Measurements from ENCODE around the gene THSD7B. TPM values are rescaled to one million over a fixed set of nuclear protein-coding genes. Genes with fewer than 3 reads are reported as not detected.

THSD7B gene
- total RNA-seq, 1 donor from 2014 or later, result not detected

GRCh38 chr2:137670111-137670510 lies 904.8 kb downstream of the THSD7B start:
- H3K27ac Mint-ChIP-seq (ENCODE audit: unreplicated experiment), result no peak overlapping the region
- TF ChIP-seq CTCF (IDR thresholded peaks at IDR 0.05), result no peak
- H3K9me3 Mint-ChIP-seq (ENCODE audit: unreplicated experiment), result no peaks in the 10 kb centered on the region
- no peaks in the 10 kb centered on the region for H3K36me3 Mint-ChIP-seq (ENCODE audit: unreplicated experiment)
- no peaks in the 10 kb centered on the region for H3K4me1 Mint-ChIP-seq (ENCODE audit: unreplicated experiment)
- no peak overlapping the region for H3K4me3 Mint-ChIP-seq (ENCODE audit: unreplicated experiment)
- H3K27me3 Mint-ChIP-seq (ENCODE audit: unreplicated experiment), result no peaks in the 10 kb centered on the region
- no peak for DNase-seq (ENCODE audit: extremely low spot score, unreplicated experiment)

- Mint-ChIP-seq H3K4me3 (ENCODE audit: unreplicated experiment) (no peak overlapping the region), H3K4me1 (ENCODE audit: unreplicated experiment) (no peaks in the 10 kb centered on the region), H3K9me3 (ENCODE audit: unreplicated experiment) (no peaks in the 10 kb centered on the region), H3K27ac (ENCODE audit: unreplicated experiment) (no peak overlapping the region), H3K36me3 (ENCODE audit: unreplicated experiment) (no peaks in the 10 kb centered on the region), H3K27me3 (ENCODE audit: unreplicated experiment) (no peaks in the 10 kb centered on the region)
- TF ChIP-seq CTCF (IDR thresholded peaks at IDR 0.05), result no peak
- no peak for DNase-seq (ENCODE audit: extremely low spot score, unreplicated experiment)
Measured at GRCh38 chr2:137672989-137673552, 907.7 kb downstream of the THSD7B start.

GRCh38 chr2:137674991-137675390 lies 909.6 kb downstream of the THSD7B start:
- Mint-ChIP-seq H3K27me3 (ENCODE audit: unreplicated experiment) (no peaks in the 10 kb centered on the region), H3K9me3 (ENCODE audit: unreplicated experiment) (no peaks in the 10 kb centered on the region), H3K4me3 (ENCODE audit: unreplicated experiment) (no peak overlapping the region), H3K4me1 (ENCODE audit: unreplicated experiment) (no peaks in the 10 kb centered on the region), H3K27ac (ENCODE audit: unreplicated experiment) (no peak overlapping the region), H3K36me3 (ENCODE audit: unreplicated experiment) (no peaks in the 10 kb centered on the region)
- no peak for TF ChIP-seq CTCF (IDR thresholded peaks at IDR 0.05)
- DNase-seq (ENCODE audit: extremely low spot score, unreplicated experiment), result no peak

GRCh38 chr2:137675584-137676327 lies 910.4 kb downstream of the THSD7B start:
- TF ChIP-seq CTCF (IDR thresholded peaks at IDR 0.05), result no peak
- Mint-ChIP-seq H3K36me3 (ENCODE audit: unreplicated experiment) (no peaks in the 10 kb centered on the region), H3K27ac (ENCODE audit: unreplicated experiment) (no peak overlapping the region), H3K4me3 (ENCODE audit: unreplicated experiment) (no peak overlapping the region), H3K4me1 (ENCODE audit: unreplicated experiment) (no peaks in the 10 kb centered on the region), H3K27me3 (ENCODE audit: unreplicated experiment) (no peaks in the 10 kb centered on the region), H3K9me3 (ENCODE audit: unreplicated experiment) (no peaks in the 10 kb centered on the region)
- DNase-seq (ENCODE audit: extremely low spot score, unreplicated experiment), result no peak

GRCh38 chr2:137676346-137676745 lies 911.0 kb downstream of the THSD7B start:
- Mint-ChIP-seq H3K36me3 (ENCODE audit: unreplicated experiment) (no peaks in the 10 kb centered on the region), H3K9me3 (ENCODE audit: unreplicated experiment) (no peaks in the 10 kb centered on the region), H3K27ac (ENCODE audit: unreplicated experiment) (no peak overlapping the region), H3K27me3 (ENCODE audit: unreplicated experiment) (no peaks in the 10 kb centered on the region), H3K4me3 (ENCODE audit: unreplicated experiment) (no peak overlapping the region), H3K4me1 (ENCODE audit: unreplicated experiment) (no peaks in the 10 kb centered on the region)
- DNase-seq (ENCODE audit: extremely low spot score, unreplicated experiment), result no peak
- no peak for TF ChIP-seq CTCF (IDR thresholded peaks at IDR 0.05)

Data from osteocyte (in vitro differentiated cells).